ENCODE measurements around the gene ABCD2. TPM values are rescaled to one million over a fixed set of nuclear protein-coding genes. Genes with fewer than 3 reads are reported as not detected.

ABCD2 gene
- total RNA-seq, 1 experiment from 2014 or later: not detected

GRCh38 chr12:39643052-39643451 is 23.4 kb upstream of the ABCD2 start:
- no peak overlapping the region for H2BK5ac ChIP-seq (ENCODE audit: insufficient read length, low read length)
- no peak overlapping the region for H3K56ac ChIP-seq (ENCODE audit: insufficient read length, low read depth, low read length)
- no peak overlapping the region for H4K5ac ChIP-seq (ENCODE audit: insufficient read length, low read depth, low read length)
- no peaks in the 10 kb centered on the region for H3K79me2 ChIP-seq (ENCODE audit: insufficient read depth, low read length)
- H3K4me1 ChIP-seq (ENCODE audit: insufficient read depth, low read length): no peaks in the 10 kb centered on the region
- no peak overlapping the region for H4K91ac ChIP-seq (ENCODE audit: insufficient read length, low read depth, low read length)
- no peaks in the 10 kb centered on the region for H3K79me1 ChIP-seq (ENCODE audit: insufficient read depth, low read depth, low read length, poor library complexity, severe bottlenecking)
- DNase-seq: no peak
- H4K8ac ChIP-seq (replicated peaks; ENCODE audit: insufficient read length, low read depth, low read length): no peak overlapping the region
- H3K27ac ChIP-seq (ENCODE audit: insufficient read length, low read depth, low read length): no peak overlapping the region
- TF ChIP-seq, protein P1, sequence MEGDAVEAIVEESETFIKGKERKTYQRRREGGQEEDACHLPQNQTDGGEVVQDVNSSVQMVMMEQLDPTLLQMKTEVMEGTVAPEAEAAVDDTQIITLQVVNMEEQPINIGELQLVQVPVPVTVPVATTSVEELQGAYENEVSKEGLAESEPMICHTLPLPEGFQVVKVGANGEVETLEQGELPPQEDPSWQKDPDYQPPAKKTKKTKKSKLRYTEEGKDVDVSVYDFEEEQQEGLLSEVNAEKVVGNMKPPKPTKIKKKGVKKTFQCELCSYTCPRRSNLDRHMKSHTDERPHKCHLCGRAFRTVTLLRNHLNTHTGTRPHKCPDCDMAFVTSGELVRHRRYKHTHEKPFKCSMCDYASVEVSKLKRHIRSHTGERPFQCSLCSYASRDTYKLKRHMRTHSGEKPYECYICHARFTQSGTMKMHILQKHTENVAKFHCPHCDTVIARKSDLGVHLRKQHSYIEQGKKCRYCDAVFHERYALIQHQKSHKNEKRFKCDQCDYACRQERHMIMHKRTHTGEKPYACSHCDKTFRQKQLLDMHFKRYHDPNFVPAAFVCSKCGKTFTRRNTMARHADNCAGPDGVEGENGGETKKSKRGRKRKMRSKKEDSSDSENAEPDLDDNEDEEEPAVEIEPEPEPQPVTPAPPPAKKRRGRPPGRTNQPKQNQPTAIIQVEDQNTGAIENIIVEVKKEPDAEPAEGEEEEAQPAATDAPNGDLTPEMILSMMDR (conservative IDR thresholded peaks at IDR 0.05): no peak
- H2BK120ac ChIP-seq (ENCODE audit: low read depth, low read length, poor library complexity, severe bottlenecking): no peak overlapping the region
- H3T11ph ChIP-seq (ENCODE audit: low read length): no peak overlapping the region
- no peak overlapping the region for H3K4me3 Mint-ChIP-seq
- no peaks in the 10 kb centered on the region for H3K4me1 Mint-ChIP-seq
- H3K27me3 Mint-ChIP-seq (ENCODE audit: low read depth): no peaks in the 10 kb centered on the region
- H3K9me3 Mint-ChIP-seq: no peaks in the 10 kb centered on the region
- no peak overlapping the region for H2AFZ ChIP-seq (ENCODE audit: low read length)
- no peaks in the 10 kb centered on the region for H3K27me3 ChIP-seq (ENCODE audit: insufficient read depth, low read length)
- H3K9me3 ChIP-seq (ENCODE audit: control insufficient read depth, low read depth, low read length): no peaks in the 10 kb centered on the region
- no peaks in the 10 kb centered on the region for H3K36me3 Mint-ChIP-seq (ENCODE audit: insufficient read depth in 1 of 3, low read depth in 3 of 3)
- H2BK12ac ChIP-seq (ENCODE audit: insufficient read length, low read depth, low read length): no peak overlapping the region
- no peak overlapping the region for H3K4me2 ChIP-seq (ENCODE audit: insufficient read depth, insufficient read length, low read length)
- no peak overlapping the region for H2BK20ac ChIP-seq (ENCODE audit: low read depth, low read length, poor library complexity, severe bottlenecking)
- H2BK15ac ChIP-seq (ENCODE audit: low read depth, low read length): no peak overlapping the region
- no peak overlapping the region for H3K14ac ChIP-seq (ENCODE audit: insufficient read depth, low read length)
- H4K20me1 ChIP-seq (ENCODE audit: control insufficient read depth, insufficient read depth, insufficient read length): no peaks in the 10 kb centered on the region
- no peak overlapping the region for H3K18ac ChIP-seq (ENCODE audit: insufficient read length, low read depth, low read length)
- no peak overlapping the region for H3K27ac Mint-ChIP-seq
- H2AK5ac ChIP-seq (ENCODE audit: insufficient read length, low read length): no peak overlapping the region
- no peaks in the 10 kb centered on the region for H3K23me2 ChIP-seq (ENCODE audit: insufficient read length, low read depth, low read length, poor library complexity, severe bottlenecking)
- H3K9ac ChIP-seq (ENCODE audit: extremely low read depth, insufficient read length, low read length): no peak overlapping the region
- no peak overlapping the region for H3K23ac ChIP-seq (ENCODE audit: insufficient read length, low read depth, low read length)
- H3K4ac ChIP-seq (ENCODE audit: low read depth, low read length): no peak overlapping the region
- WGBS (ENCODE audit: extremely low coverage, insufficient read length, low lambda C conversion rate): no CpG with 5 or more reads among the region's 1 CpG

Data from H9 (cell line).